MV-4-11 (cell line): ENCODE results near the gene NAGA.
A peak's percentile ranks its signal among the peaks of the same experiment; 100 is the strongest.
"Not testable (repeated sequence)": the region's sequence is repeated elsewhere in the genome, so short reads cannot be mapped to it uniquely, and the experiment has no call there.

Source experiments
- DNase-seq: peaks from one replicate; lab custom pipeline; 2025; lab: John Stamatoyannopoulos, UW

NAGA gene

DNA sequence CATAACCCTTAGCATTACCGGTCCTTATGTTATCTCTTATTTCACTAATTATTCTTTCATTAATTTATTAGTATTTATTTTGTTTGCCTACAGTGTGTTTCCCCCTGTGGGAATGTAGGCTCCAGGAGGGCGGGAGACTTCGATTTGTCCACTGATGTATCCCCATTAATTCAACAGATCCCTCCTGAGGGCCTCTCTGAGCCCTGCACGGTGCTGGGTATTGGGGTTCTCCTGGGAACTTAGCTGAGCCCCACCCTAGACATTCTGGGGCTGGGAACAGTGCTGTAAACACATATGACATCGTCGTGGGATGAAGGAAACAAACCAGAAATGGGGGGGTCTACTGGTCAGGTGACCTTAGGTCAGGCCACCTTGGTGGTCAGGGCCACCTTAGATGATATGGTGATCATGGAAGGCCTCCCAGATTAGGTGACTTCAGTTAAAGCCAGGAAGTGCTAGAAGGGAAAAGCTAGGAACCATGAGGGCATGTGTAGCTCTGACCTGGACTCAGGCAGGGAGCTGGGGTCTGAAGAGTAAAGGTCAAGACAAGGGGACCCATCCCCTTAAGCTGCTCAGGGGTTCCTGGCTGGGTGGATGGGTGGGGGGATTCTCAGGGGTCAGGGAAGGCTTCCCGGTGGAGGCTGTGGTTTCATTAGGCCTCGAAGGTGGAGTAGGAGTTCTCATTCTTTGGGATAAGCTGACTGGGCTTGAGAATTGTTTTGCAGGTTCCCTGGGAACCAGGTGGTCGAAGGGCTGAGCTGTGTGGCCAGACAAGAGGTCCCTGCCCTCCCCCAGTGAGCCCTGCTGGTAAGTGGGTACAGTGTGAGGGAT lies 4.4 kb upstream of the NAGA start:
- no peak for DNase-seq

DNA sequence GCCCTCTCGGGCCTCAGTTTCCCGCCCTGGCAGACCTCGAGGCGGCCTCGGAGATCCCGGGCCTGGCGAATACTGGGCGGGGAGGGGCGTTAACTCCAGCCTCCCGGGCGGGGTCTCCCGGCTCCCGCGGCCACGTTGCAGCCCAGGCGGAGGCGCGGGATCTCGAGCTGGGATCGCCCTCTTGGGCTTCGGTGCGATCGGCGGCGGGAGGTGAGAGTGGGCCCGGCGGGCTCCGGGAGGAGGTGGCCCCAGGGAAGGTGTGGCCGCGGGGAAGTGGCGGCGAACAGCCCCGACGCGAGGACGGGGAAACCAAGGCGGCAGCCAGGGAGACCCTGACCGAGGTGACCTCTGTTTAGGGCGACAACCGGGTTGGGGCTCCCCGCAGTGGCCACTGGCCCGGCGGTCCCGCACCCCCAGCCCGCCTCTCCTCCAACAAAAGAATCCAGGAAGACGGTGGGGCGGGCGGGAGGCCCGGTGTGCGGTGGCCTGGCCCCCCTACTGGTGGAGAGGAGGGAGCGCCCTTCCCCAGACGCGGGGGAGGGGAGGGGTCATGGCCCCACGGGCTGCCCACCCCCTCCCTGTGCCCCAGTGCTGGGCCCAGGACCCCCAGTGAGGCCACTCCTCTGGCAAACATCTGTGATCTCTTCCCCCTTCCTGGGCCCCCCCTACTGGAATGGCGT lies 3.7 kb upstream of the NAGA start, which contains the start of gene PHETA2:
PHETA2 (plus strand) TSS at position 117 of the 680 bp plus-strand sequence. CDS start 3,046 bp downstream, outside the sequence.
- DNase-seq: no peak

GRCh38 chr22:42073621-42074041 lies 3.0 kb upstream of the NAGA start:
- DNase-seq: no peak

GRCh38 chr22:42072606-42073330 lies 2.2 kb upstream of the NAGA start:
- no peak for DNase-seq

- not testable (repeated sequence) for DNase-seq
These were observed 896 bp upstream of the NAGA start for GRCh38 chr22:42071508-42071907.

GRCh38 chr22:42069801-42070516 lies 653 bp downstream of the NAGA start:
- peak; percentile 92 for DNase-seq

- no peak for DNase-seq
These were observed 2.3 kb downstream of the NAGA start for GRCh38 chr22:42068291-42068690.

GRCh38 chr22:42067671-42068251 lies 2.9 kb downstream of the NAGA start:
- DNase-seq: no peak

DNA sequence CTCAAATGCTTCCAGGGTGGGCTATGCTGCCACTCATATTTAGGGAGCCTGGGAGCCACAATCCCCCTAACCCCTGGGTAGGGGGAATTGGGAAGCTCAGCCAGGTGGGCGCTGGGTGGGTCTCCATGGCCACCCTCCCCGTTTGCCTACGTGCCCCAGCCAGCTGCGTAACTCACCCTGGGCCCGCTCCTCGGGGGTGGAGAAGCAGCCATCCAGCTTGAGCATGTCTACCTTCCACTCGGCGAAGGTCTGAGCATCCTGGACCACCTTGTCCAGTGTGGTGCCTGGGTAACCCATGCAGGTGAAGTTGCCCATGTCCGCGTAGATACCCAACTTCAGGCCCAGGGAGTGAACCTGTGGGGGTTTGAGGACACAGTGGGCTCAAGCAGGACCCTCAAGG lies 3.7 kb downstream of the NAGA start:
- DNase-seq: no peak

- DNase-seq: no peak
These were observed 4.4 kb downstream of the NAGA start for GRCh38 chr22:42066126-42066761.

DNA sequence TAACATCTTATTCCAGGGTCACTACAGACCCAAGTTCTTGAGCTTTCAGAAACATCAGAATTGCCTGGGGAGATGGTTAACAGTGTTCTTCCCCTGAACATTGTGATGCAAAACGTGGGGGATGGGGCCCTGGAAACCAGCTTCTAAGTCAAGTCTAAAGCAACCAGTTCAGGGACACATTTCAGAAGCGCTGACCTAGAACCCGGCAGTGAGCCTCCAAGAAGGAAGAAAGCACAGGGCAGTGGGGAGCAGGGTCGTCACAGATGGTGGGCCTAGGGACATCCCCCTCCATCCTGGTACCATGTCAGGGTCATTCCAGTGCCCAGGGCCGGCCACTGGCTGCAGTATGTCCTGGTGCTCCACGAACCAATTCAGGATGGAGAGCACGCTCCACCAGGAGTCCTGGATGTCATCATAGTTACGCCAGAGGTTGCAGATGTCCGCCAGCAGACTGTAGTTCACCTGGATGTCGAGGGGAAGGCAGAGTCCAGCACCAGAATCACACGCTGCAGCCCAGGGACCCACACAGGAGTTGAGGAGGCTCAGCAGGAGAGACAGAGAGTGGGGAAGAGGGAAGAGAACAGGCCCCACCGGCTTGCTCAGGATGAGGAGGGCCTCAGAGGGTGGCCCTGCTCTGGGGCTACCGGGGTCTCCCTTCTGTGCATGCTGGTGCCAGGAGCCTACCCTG lies 5.0 kb downstream of the NAGA start:
- no peak for DNase-seq

DNA sequence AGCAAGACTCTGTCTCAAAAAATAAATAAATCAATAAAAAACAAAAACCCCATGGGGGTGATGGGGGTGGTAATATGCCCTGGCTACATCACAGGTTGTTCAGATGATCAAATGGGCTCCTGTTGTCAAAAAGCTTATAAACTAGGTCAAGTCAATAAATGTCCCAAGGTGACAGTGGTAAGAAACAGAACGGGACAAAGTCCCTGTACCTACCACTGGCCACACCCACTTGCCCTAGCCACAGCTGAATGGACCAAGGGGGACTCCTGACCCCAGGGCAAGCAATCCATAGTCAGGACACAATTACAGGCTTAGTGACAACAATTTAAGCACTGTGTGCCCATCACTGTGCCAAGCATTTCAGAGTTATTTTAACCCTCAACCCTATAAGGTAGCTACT lies 6.0 kb downstream of the NAGA start:
- DNase-seq: no peak

DNA sequence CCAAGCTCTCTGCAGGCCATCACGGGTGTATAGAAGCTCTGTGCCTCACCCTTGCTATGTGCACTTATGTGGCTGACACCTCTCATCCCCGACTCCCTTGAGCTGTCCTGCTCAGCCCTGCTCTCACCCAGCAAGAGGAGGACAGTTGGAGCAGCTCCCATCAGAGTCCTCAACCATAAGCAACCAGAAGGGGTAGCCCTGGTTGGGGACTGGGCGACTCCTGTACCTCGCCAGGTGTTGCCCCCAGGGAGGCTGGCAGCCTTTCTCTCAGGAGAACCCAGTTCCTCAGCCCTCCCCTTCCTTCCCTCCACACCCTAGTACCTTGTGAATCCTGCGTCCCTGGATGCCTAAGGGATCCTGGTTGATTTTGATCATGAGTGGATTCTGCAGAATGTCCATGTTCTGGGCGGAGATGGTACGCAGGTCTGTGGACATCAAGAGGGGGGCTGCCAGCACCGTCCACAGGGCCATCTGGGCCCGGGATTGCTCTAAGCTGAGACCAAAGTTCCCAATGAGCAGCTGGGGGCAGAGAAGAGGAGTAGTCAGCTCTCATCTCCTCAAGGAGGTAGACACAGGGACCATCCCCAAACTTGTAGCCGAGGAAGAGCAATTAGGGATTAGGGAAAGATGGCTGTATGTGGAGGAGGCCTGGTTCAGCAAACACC lies 8.0 kb downstream of the NAGA start:
- DNase-seq: no peak

DNA sequence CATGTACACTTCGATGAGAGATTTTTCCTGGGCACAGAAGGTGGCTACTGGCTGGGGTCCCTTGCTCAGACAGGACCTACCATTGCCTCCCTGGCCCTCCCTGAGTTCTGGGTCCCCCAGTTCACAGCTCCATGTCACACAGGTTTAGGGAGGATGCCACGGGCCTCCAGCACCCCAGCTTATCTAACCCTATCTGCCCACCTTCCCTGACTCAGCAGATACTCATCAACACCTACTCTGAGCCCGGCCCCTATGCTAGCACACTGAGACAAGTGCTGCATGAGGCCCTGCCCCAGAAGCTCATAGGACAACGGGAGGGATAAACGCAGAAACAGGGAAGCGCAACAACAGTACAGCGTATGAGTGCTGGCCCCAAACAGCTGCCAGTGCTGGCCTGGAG lies 9.6 kb downstream of the NAGA start:
- DNase-seq: no peak

DNA sequence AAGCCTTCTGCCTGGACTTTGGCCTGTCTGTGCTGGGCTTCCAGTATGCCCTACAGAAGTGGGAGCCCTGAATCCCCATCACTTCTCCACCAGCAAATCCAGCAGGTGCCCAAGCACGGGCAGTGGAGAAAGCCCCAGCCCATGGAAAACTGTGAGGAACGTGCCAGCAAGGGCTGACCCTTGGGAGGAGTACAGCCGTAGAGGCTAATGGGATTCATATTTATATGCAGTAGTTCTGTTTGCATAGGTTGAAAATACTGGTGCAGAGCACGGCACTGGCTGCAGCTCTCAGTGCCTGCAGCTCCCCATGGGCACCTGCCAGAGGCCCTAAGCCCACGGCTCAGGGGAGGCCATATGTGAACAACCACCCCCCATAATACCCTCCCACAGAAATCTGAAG lies 10.1 kb downstream of the NAGA start:
- DNase-seq: no peak

DNA sequence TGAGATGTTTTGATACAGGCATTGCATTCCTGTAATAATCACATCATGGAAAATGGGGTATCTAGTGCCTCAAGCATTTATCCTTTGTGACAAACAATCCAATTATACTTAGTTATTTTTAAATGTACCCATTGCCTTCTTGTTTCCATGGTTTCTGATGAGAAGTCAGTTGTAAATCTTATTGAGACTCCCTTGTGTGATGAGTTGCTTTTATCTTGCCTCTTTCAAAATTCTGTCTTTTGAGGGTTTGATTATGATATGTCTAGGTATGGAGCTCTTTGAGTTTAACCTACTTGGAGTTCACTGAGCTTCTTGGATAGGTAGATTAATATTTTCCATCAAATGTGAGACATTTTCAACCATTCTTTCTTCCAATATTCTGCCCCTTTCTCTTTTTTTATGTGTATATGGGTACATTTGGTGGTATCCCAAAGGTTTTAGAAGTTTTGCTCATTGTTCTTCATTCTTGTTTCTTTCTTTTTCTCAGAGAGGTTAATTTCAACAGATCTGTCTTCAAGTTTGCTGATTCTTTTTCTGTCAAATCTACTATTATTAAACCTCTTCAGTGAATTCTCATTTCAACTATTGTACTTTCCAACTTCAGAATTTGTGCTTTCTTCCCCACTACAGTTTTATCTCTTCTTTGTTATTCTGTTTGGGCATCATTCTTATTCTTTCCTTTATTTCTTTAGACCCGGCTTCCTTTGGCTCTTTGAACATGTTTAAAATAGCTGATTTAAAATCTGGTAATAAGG lies 13.7 kb downstream of the NAGA start:
- no peak for DNase-seq

DNA sequence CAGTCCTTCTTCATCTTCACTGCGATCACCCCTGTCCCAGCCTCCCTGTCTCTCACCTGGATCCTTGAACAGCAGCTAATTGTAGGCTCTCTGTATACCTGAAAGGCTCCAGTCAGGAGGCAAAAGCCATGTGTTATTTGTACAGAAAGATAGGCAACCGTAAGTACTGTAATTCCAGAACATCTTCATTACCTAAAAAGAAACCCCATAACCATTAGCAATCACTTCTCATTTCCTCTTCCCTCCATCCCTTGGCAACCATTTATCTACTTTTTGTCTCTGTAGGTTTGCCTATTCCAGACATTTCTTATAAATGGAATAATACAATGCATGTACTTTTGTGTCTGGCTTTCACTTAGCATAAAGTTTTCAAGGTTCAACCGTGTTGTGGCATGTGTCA lies 17.8 kb downstream of the NAGA start:
- DNase-seq: peak; percentile 30

GRCh38 chr22:42050641-42051180 lies 19.9 kb downstream of the NAGA start:
- DNase-seq: no peak

GRCh38 chr22:42041784-42042183 lies 28.8 kb downstream of the NAGA start:
- no peak for DNase-seq
